ENCODE data around the gene CDY1.
"Not testable (repeated sequence)": the region's sequence is repeated elsewhere in the genome, so short reads cannot be mapped to it uniquely, and the experiment has no call there.

Gene CDY1, protein sequence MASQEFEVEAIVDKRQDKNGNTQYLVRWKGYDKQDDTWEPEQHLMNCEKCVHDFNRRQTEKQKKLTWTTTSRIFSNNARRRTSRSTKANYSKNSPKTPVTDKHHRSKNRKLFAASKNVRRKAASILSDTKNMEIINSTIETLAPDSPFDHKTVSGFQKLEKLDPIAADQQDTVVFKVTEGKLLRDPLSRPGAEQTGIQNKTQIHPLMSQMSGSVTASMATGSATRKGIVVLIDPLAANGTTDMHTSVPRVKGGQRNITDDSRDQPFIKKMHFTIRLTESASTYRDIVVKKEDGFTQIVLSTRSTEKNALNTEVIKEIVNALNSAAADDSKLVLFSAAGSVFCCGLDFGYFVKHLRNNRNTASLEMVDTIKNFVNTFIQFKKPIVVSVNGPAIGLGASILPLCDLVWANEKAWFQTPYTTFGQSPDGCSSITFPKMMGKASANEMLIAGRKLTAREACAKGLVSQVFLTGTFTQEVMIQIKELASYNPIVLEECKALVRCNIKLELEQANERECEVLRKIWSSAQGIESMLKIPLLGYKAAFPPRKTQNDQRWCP

DNA sequence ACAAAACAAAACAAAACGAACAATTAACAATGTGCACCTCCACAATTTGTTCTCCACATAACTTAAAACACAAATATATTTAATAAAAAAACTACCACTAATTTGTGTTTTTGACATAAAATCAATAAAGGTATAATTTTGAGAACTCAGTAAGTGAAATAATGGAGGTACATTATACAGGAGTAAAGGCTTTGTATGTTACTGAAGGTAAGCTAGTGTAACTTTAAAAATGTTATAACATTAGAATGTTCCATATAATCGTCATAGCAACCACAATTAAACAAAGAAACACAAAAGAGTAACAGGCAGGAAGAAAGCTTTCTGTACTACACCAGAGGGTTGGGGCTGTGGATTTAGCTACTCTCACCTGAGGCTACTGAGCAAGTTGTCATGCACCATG is at the start of gene CDY1:
CDY1 (plus strand) TSS at position 301 of the 400 bp plus-strand sequence. CDS start 326 bp downstream, outside the sequence.
- DNase-seq = not testable (repeated sequence)

DNA sequence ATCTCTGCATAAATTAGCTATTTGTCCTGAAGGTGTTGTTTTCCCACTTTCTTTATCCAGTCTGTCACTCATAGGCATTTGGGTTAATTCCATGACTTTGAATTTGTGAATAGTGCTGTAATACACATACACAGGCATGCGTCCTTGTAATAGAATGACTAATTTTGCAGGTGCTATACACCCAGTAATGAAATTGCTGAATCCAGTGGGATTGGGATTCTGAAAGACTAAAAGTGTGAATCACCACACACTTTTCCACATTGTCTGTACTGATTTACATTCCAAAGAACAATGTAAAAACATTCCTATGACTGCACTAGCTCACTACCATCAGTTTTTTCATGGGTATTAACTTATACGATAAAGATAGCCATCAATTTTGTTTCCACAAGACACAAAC is 28.6 kb upstream of the CDY1 start:
- DNase-seq = not testable (repeated sequence)

DNA sequence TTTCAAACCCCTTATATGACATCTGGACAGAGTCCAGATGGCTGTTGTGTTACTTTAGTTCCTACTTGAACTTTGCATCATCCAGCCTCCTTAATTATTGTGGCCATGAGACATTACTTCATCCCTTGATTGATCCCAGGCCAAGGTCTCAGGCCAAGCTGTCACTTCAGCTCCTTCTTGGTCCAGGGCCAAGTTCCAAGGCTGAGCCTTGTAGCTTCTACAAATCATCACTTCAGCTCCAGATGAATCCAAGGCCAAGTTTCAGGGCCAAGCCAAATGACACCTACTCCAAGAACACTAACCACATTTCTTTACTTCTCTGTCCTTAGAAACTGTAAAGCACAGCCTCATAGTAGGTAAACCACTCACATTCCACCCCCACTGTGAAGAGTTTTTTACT is 1.7 kb upstream of the CDY1 start:
- DNase-seq = not testable (repeated sequence)

DNA sequence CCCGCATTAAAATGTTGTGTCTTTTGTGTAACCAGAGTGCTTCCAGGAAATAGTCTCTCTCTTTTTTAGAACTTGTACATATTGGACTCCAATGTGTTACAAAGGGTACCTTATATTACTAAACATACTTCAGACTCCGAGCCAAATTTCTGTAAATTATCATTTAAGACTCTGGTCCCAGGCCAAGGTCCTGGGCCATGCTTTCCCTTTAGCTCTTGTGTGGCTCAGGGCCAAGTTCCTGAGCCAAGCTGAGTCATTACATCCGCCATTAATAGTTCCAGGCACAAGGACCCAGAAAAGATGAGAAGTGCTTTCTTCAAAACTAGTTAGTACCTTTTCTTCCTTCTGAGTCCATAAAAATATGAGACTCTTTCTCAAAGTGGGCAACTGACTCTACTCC is 4.6 kb downstream of the CDY1 start:
- not testable (repeated sequence) for DNase-seq

DNA sequence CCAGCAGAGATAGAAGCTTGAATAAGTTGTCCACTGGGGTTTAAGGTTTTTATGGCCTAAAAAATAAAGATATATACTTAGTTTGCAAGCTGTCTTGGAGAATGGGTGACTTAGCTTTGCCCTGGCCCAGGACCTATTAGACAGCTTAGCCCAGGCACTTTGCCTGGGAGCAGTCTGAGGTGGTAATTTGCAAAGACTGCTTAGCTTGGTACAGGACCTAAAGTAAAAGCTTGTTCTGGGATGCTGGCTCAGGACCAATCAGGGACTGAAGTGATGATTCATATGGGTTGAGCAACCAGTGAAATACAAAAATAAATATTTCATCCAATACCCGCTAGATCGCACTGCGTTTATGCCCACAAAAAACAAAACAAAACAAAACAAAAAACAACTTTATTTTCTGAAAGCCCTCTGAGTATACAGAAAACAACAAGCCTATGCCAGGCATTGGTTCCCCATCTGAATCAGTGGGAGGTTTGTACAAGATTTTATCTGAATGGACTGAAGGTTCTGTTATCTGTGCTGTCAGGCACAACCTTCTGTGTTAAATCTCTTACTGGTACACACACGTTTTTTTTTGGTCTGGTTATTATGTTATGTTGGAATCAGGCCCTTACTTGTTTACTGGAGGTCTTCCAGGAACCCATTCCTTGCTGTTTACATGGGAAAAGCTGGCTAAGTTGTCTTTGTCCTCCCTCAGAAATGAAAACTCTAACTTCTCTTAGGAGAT is 8.6 kb downstream of the CDY1 start:
- DNase-seq = not testable (repeated sequence)

DNA sequence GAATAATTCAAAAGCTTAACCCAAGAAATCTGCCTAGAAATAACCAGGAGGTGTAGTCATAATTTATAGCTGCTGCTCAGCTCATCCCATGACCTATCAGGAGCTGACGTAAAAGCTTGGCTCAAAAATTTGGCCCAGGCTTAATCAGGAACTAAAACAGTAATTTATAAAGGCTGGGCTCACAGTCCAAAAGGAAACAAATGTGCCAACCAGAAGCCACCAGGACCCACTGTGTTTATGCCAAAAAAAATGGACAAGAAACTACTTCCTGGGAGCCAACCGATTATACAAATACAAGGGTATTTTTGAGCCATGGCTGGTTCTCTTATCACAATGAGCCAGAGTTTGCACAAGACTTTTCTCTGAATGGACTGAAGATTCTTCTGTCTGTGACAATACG is 17.9 kb downstream of the CDY1 start:
- not testable (repeated sequence) for DNase-seq

- not testable (repeated sequence) for DNase-seq
These were observed 21.4 kb downstream of the CDY1 start for GRCh38 chrY:25643024-25643915.
